Smooth muscle cell (in vitro differentiated cells): Measurements from ENCODE around the gene ERAP2. TPM values are rescaled to one million over a fixed set of nuclear protein-coding genes. Genes with fewer than 3 reads are reported as not detected.

ENCODE experiments used
- DNase-seq: peaks from one replicate; lab custom pipeline; 2025; ENCODE audit not compliant: unreplicated experiment; lab: John Stamatoyannopoulos, UW
- H2AFZ ChIP-seq: fragments of 200-600 bp; sonication (generic); 2 replicates; pipeline ENCODE4 v1.6.0; 2016; ENCODE audit warnings: antibody characterized with exemption, low read depth, mild to moderate bottlenecking
- H3F3A ChIP-seq: fragments of 200-600 bp; sonication (generic); 2 replicates; pipeline ENCODE4 v1.6.0; 2017; ENCODE audit warnings: antibody characterized with exemption, low read depth
- H3K27ac ChIP-seq: fragments of 200-600 bp; sonication (generic); 2 replicates; pipeline ENCODE4 v1.5.1; 2016; ENCODE audit warnings: low read depth, mild to moderate bottlenecking
- H3K27me3 ChIP-seq: fragments of 200-600 bp; sonication (generic); 2 replicates; pipeline ENCODE4 v1.6.1; 2016; ENCODE audit warnings: low read depth, mild to moderate bottlenecking
- H3K36me3 ChIP-seq: fragments of 200-600 bp; sonication (generic); 2 replicates; pipeline ENCODE4 v1.5.1; 2016; ENCODE audit warnings: low read depth
- H3K4me1 ChIP-seq: fragments of 200-600 bp; sonication (generic); 2 replicates; pipeline ENCODE4 v1.5.1; 2016; ENCODE audit warnings: low read depth
- H3K4me2 ChIP-seq: fragments of 200-600 bp; sonication (generic); 2 replicates; pipeline ENCODE4 v1.6.0; 2016; ENCODE audit warnings: mild to moderate bottlenecking
- H3K4me3 ChIP-seq: fragments of 200-600 bp; sonication (generic); 2 replicates; pipeline ENCODE4 v1.5.1; 2016; ENCODE audit warnings: mild to moderate bottlenecking
- H3K79me2 ChIP-seq: fragments of 200-600 bp; sonication (generic); 2 replicates; pipeline ENCODE4 v1.6.0; 2016; ENCODE audit warnings: low read depth, mild to moderate bottlenecking
- H3K9ac ChIP-seq: fragments of 200-600 bp; sonication (generic); 2 replicates; pipeline ENCODE4 v1.6.0; 2016; ENCODE audit warnings: low read depth
- H3K9me3 ChIP-seq: fragments of 200-600 bp; sonication (generic); replicated peaks from 2 replicates; pipeline ENCODE4 v1.5.1; 2016; ENCODE audit warnings: low read depth
- H4K20me1 ChIP-seq: fragments of 200-600 bp; sonication (generic); 2 replicates; pipeline ENCODE4 v1.6.0; 2016; ENCODE audit warnings: low read depth
- WGBS: methylation state at CpG from one replicate; pipeline ENCODE4 v1.1.7; 2016; ENCODE audit warnings: low lambda C conversion rate; 5-methylcytosine and 5-hydroxymethylcytosine counted together
- polyA plus RNA-seq: library from polyadenylated mRNA; unstranded; fragments of >200 nt; fragmentation: Nextera tagmentation; extraction: Ambion mirVana; gene quantifications from 2 replicates; pipeline ENCODE4 v1.2.1, GENCODE V29; 2016
- total RNA-seq: library from RNA; depleted of rRNA; stranded (reverse); fragments of >200 nt; gene quantifications from 2 replicates; pipeline ENCODE4 v1.2.3, GENCODE V29; 2014
- TF ChIP-seq, protein P1 (sequence below): fragments of 200-600 bp; sonication (generic); IDR thresholded peaks from 2 replicates; pipeline ENCODE4 v1.5.1; 2017; ENCODE audit warnings: borderline replicate concordance, mild to moderate bottlenecking, antibody characterized with exemption; ENCODE audit not compliant: insufficient read depth, poor library complexity, severe bottlenecking

The ERAP2 gene
- total and polyA plus RNA-seq, 2 experiments from 2014 or later, result 0.72 TPM; not detected in 1

GRCh38 chr5:96835791-96836191, 40.5 kb upstream of the ERAP2 start:
- Histone ChIP-seq H2AFZ (no peak overlapping the region), H3K4me3 (no peak overlapping the region), H3K27ac (no peak overlapping the region), H3K9me3 (no peaks in the 10 kb centered on the region), H3K9ac (no peak overlapping the region), H4K20me1 (no peaks in the 10 kb centered on the region), H3K4me1 (peaks cover 10% of the 10 kb centered on the region), H3F3A (no peaks in the 10 kb centered on the region), H3K27me3 (no peaks in the 10 kb centered on the region), H3K4me2 (no peak overlapping the region), H3K36me3 (no peaks in the 10 kb centered on the region), H3K79me2 (no peaks in the 10 kb centered on the region)
- no peak for DNase-seq
- 92% methylated on average over 2 of the region's 2 CpGs for WGBS
- TF ChIP-seq, protein P1, sequence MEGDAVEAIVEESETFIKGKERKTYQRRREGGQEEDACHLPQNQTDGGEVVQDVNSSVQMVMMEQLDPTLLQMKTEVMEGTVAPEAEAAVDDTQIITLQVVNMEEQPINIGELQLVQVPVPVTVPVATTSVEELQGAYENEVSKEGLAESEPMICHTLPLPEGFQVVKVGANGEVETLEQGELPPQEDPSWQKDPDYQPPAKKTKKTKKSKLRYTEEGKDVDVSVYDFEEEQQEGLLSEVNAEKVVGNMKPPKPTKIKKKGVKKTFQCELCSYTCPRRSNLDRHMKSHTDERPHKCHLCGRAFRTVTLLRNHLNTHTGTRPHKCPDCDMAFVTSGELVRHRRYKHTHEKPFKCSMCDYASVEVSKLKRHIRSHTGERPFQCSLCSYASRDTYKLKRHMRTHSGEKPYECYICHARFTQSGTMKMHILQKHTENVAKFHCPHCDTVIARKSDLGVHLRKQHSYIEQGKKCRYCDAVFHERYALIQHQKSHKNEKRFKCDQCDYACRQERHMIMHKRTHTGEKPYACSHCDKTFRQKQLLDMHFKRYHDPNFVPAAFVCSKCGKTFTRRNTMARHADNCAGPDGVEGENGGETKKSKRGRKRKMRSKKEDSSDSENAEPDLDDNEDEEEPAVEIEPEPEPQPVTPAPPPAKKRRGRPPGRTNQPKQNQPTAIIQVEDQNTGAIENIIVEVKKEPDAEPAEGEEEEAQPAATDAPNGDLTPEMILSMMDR, result no peak

GRCh38 chr5:96836817-96837216, 39.5 kb upstream of the ERAP2 start:
- WGBS, result 95% methylated on average over 1 of the region's 1 CpG

GRCh38 chr5:96837303-96837702, 39.0 kb upstream of the ERAP2 start:
- Histone ChIP-seq H3K9me3 (no peaks in the 10 kb centered on the region), H3K4me1 (peaks cover 10% of the 10 kb centered on the region), H3K79me2 (no peaks in the 10 kb centered on the region), H3K4me2 (no peak overlapping the region), H3K27me3 (no peaks in the 10 kb centered on the region), H3K4me3 (no peak overlapping the region), H3F3A (no peaks in the 10 kb centered on the region), H3K9ac (no peak overlapping the region), H2AFZ (no peak overlapping the region), H3K36me3 (no peaks in the 10 kb centered on the region), H4K20me1 (no peaks in the 10 kb centered on the region), H3K27ac (no peak overlapping the region)
- no peak for DNase-seq
- TF ChIP-seq, protein P1, result no peak
- 88% methylated on average over 14 of the region's 14 CpGs for WGBS

More at GRCh38 chr5:96836817-96837216, 39.5 kb upstream of the ERAP2 start:
- Histone ChIP-seq H3K4me2 (no peak overlapping the region), H3K4me3 (no peak overlapping the region), H3K9ac (no peak overlapping the region), H3K36me3 (no peaks in the 10 kb centered on the region), H3K9me3 (no peaks in the 10 kb centered on the region), H3K27me3 (no peaks in the 10 kb centered on the region), H4K20me1 (no peaks in the 10 kb centered on the region), H2AFZ (no peak overlapping the region), H3K79me2 (no peaks in the 10 kb centered on the region), H3F3A (no peaks in the 10 kb centered on the region), H3K4me1 (peaks cover 10% of the 10 kb centered on the region), H3K27ac (no peak overlapping the region)
- DNase-seq, result no peak
- TF ChIP-seq, protein P1, result no peak
